Inflammatory macrophage treated with lipopolysaccharide for 1 hour (primary cell): Measurements from ENCODE around the gene MMS19.
"Not testable (repeated sequence)": the region's sequence is repeated elsewhere in the genome, so short reads cannot be mapped to it uniquely, and the experiment has no call there.

ENCODE experiments used
- DNase-seq, 2 donors: peaks; one replicate each; pipeline ENCODE4 v3.0.0-alpha.2; 2020 to 2022

The MMS19 gene

DNA sequence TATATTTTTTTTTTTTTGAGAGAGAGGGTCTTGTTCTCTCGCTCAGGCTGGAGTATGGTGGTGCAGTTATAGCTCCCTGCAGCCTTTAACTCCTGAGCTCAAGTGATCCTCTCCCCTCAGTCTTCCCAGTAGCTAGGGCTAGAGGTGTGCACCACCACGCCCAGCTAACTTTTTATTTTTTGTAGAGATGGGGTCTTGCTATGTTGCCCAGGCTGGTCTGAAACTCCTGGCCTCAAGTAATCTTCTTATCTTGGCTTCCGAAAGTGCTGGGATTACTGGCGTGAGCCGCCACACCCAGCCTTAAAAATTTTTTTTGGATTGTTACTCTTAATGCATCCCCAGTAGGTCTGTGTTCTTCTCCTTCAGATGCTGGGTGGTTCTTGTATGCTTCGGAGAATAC lies 4.7 kb upstream of the MMS19 start:
- no peak for DNase-seq

GRCh38 chr10:97500297-97500575 lies 2.0 kb upstream of the MMS19 start:
- no peak for DNase-seq

DNA sequence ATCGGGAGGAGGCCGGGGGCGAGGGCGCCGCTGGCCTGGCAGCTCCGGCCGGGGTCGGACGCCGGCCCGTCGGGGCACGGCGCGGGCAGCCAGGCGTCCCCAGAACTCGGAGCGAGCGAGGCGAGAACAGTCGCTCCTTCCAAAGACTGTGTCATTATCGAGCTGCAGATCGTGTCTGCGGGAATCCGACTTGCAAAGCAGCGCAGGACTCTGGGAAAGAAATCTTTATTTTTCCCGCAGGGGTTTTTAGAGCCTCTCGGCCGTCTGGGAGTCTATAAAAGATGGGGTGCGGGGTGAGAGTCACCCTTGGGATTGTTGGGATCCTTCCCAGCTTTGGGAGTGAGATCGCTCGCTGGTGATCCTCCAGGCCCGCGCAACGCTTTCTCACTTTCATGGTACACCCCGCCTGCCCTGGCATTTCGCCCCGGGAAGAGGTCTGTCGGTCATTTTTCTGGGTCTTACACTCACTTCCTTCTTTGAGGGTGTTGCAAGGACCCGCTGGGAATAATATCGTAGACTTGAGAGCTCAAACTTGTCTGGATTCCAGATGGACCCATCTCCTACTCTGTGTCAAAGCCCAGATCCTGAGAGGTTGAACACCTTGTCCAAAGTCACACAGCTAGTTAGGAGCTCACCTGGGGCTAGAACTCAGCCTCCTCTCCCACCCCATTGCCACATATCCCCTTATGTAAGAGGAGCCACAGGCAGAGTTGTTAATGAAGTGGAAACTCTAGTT lies 1.5 kb upstream of the MMS19 start:
- DNase-seq: peak; percentile 56 to 61

- peak in 1 of 2 donors; percentile 13 for DNase-seq
Observed at GRCh38 chr10:97498841-97499560, 779 bp upstream of the MMS19 start, which contains the start of gene UBTD1. TSS of gene UBTD1 (plus strand) at chr10:97498924. CDS start at chr10:97499204, 280 bp downstream.

- DNase-seq: peak; percentile 77 to 78
Observed at GRCh38 chr10:97497572-97498075, 598 bp downstream of the MMS19 start.

DNA sequence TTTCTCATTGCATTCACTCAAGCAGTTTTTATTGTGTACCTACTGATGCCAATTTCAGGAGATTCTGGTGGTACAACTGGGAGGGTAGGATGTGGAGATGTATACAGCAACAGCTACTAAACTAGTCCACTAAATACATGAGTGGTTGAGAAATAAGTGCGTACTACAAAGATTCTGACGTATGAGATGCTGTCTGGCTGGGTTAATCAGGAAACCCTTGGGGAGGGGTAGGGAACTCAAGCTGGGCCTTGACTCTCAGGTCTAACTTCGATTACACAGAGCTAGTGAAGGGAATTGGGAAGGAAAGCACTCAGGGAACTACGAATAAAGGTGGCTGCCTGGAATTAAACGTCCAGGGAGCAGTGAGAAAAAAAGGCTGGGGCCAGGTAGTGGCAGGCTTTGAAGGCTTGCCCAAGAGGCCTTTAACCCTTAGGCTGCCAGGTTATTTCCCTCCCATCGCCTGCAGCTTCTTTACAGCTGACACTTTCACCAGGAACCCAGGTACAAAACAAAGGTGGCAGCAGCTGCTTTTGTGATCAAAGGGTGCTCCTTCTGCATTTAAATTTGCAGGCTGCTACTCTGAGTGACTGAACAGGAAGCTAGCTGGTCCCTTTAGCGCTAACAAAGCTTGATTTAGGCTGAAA lies 3.2 kb downstream of the MMS19 start:
- DNase-seq: no peak

DNA sequence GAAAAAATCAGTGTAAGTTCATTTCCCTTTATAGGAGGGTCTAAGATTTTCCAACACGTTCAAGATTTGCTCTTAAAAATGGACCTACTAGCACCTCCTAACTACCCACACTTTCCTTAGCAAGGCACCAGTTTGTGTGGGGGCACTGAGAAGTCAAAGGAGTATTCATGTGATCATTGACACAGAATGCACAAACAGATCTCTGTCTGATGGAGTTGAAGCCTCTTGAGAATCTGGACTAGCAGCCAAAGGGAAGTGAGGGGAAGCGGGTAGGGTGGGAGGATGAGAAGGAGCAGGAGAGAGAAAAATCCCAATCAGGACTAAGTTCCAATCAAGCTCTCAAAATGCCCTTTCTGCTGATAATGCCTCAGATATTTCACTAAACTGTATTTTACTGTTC lies 4.1 kb downstream of the MMS19 start:
- DNase-seq: peak; percentile 40 to 69

GRCh38 chr10:97490592-97490991 lies 7.6 kb downstream of the MMS19 start:
- DNase-seq: peak in 1 of 2 donors; percentile 17

GRCh38 chr10:97485647-97486281 lies 12.5 kb downstream of the MMS19 start:
- no peak for DNase-seq

GRCh38 chr10:97483921-97484320 lies 14.3 kb downstream of the MMS19 start:
- DNase-seq: no peak

DNA sequence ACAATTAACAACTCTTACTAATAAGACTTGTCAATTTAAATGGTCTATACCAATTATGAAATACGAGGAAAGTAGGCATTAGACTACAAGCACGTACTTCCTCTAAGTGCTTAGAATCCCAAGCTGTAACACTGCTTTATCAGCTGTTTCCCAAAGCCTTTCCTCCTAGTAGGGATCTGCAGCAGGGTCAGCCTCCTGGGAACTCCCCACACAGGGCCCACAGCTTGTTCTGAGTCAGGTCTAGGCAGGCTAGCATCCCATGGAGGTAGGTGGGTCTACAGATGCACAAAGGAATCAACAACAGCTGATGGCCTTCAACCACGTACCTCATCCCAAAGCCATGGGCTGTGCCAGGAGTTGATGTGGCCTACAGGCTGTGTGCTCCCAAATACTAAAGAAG lies 14.7 kb downstream of the MMS19 start:
- peak in 1 of 2 donors; percentile 74 for DNase-seq

- DNase-seq: peak; percentile 21 to 47
Observed at GRCh38 chr10:97482381-97482780, 15.8 kb downstream of the MMS19 start.

DNA sequence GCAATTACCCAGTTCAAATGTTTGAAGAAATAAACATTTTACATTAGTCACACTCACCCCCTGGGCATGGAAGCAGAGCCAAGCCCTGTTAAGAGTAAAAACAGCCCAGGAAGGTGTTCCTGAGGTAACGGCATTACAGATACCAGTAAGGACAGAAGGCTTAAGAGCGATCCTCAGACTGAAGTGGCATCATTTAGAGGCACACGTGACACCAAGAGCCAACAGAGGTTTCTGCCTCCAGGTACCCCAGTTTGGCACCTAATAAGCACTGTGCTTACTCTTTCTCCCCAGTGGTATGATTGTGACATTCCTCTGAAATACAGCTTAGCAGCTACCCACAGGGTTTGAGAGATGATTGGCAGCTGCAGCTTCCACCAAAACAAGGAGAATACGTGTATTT lies 17.2 kb downstream of the MMS19 start:
- no peak for DNase-seq

GRCh38 chr10:97479939-97480338 lies 18.3 kb downstream of the MMS19 start:
- DNase-seq: no peak

GRCh38 chr10:97479410-97479809 lies 18.8 kb downstream of the MMS19 start:
- DNase-seq: not testable (repeated sequence)

DNA sequence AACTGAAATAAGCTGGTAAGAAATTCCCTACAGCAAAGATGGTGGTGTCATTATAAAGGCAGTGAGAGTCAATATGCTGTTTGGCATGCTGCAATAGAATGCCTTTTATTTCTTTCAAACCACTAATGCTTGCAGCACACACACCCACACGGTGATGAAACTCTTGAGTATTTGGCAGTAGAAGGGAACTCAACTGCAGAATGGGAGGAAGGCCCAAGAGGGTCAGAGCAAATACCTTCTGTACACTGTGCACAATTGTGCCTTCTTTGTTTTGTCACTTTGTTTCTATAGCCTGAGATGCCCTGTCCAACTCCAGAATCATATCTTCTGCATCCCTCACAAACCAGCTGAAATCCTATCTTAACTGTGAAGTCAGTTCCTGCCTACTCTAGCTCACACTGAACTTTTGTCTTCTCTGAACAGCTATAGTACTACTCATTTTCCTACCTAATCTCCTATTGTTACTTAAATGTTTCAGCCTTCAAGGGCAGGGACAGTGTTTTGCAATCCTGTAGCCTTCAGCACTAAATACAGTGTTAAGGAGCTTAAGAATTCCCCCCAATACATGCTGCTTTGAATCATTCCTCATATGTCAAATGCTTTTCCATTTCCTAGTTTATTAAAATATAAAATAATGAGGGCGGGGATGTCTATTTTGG lies 22.2 kb downstream of the MMS19 start:
- DNase-seq: peak; percentile 88 to 95

GRCh38 chr10:97474918-97475317 lies 23.3 kb downstream of the MMS19 start:
- no peak for DNase-seq

- not testable (repeated sequence) for DNase-seq
Observed at GRCh38 chr10:97468781-97469180, 29.4 kb downstream of the MMS19 start.

- DNase-seq: no peak
Observed at GRCh38 chr10:97468162-97468561, 30.1 kb downstream of the MMS19 start.

GRCh38 chr10:97466755-97467154 lies 31.5 kb downstream of the MMS19 start:
- no peak for DNase-seq

DNA sequence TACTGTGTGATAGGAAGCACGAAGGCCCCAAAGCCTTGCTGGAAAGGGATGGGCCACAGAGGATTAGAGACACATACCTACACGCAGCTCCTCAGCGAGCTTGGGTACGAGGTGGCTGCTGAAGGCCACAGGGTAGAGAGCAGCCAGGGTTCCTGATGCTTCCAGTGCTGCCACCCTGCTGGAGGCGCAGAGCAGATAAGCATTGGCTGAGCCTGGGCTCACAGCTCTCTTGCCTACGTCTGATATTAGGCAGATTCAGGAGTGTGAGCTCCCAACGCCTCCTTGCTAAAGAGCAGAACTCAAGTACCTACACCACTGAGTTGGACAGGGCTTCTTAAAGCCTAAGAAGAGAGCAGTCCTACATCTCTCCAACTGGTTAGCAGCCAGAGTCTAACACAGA lies 32.2 kb downstream of the MMS19 start:
- DNase-seq: no peak

GRCh38 chr10:97464226-97464625 lies 34.0 kb downstream of the MMS19 start:
- DNase-seq: no peak
